Tibial artery (tissue), 4 donors: Measurements from ENCODE around the gene COL20A1.

ENCODE experiments used
- DNase-seq, 2 donors: peaks; one replicate each; pipeline ENCODE4 v3.0.0-alpha.2; 2019
- H3K27ac ChIP-seq, 2 donors: fragments of 200-600 bp; sonication (generic) in 1 of 2; 1 replicate in 1 of 2; 2 replicates in 1 of 2; pipeline ENCODE4 v1.5.1; 2018 to 2019; ENCODE audit warnings: mild to moderate bottlenecking in 1 of 2
- H3K27me3 ChIP-seq, 2 donors: fragments of 200-600 bp; sonication (generic) in 1 of 2; one replicate each; pipeline versions ENCODE4 v1.5.1 to v1.6.0; 2016 to 2019
- H3K36me3 ChIP-seq, 3 donors: fragments of 200-600 bp; sonication (generic) in 2 of 3; one replicate each; pipeline ENCODE4 v1.5.1; 2016 to 2019; ENCODE audit warnings: mild to moderate bottlenecking in 2 of 3
- H3K4me1 ChIP-seq, 4 donors: fragments of 200-600 bp; sonication (generic) in 2 of 4; 1 replicate in 3 of 4; 2 replicates in 1 of 4; pipeline ENCODE4 v1.5.1; 2016 to 2019
- H3K4me3 ChIP-seq, 2 donors: fragments of 200-600 bp; sonication (generic) in 1 of 2; 1 replicate in 1 of 2; 2 replicates in 1 of 2; pipeline ENCODE4 v1.5.1; 2018 to 2019; ENCODE audit warnings: mild to moderate bottlenecking in 2 of 2
- H3K9me3 ChIP-seq, 3 donors: fragments of 200-600 bp; sonication (generic) in 1 of 3; one replicate each; pipeline ENCODE4 v1.5.1; 2016 to 2019
- intact Hi-C: fragments of 100-400 bp; cut with DNase I; formaldehyde crosslinking; loops from one replicate; pipeline ENCODE4 v1.15.0; 2023; ENCODE audit warnings: low total_unique reads
- TF ChIP-seq, protein P1 (sequence below), 2 experiments: fragments of 200-600 bp in 1 of 2; fragments of 450-650 bp in 1 of 2; IDR thresholded peaks; one replicate each; pipeline ENCODE4 v1.5.1; 2017 to 2019; ENCODE audit warnings: antibody characterized with exemption in 2 of 2, mild to moderate bottlenecking in 1 of 2, moderate library complexity in 1 of 2

COL20A1 gene

DNA sequence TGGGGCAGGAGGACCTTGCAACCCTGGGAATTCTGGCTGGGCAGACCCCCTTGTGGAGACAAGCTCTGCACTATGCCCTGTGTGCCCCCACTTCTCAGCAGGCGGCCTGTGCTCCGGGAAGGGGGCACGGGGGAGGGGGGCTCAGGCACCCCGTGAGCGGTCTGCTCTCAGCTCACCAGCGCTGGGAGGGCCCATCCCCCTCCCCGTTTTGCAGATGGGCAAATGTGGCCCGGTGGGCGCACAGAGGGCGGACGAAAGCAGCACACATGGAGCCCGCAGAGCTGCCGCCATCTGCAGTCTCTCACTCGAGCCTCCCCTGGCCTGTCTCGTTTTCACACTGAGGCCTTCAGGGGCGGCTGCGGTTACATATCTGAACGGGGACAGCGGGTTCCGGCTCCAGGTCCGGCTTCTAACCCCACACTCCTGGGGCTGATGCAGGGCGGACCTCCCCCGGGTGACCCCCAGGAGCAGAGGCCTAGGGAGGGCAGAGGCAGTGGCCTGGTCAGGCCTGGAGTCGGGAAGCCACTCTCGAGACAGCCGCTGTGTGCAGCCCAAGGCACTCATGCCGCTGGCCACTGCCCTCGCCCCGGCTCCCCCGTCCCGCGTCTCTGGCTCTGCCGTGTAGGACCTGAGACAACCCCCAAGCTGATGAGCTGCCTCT, 54.2 kb downstream of the COL20A1 start:
- H3K9me3 ChIP-seq = no peaks in the 10 kb centered on the region
- H3K4me3 ChIP-seq = no peak overlapping the region
- H3K4me1 ChIP-seq = peaks cover 0 to 18% (median 0%) of the 10 kb centered on the region in 4 donors
- peaks cover 0 to 72% of the 10 kb centered on the region in 2 donors for H3K27me3 ChIP-seq
- DNase-seq = no peak
- no peak overlapping the region for H3K27ac ChIP-seq
- intact Hi-C loops = no loop called here
- TF ChIP-seq, protein P1, sequence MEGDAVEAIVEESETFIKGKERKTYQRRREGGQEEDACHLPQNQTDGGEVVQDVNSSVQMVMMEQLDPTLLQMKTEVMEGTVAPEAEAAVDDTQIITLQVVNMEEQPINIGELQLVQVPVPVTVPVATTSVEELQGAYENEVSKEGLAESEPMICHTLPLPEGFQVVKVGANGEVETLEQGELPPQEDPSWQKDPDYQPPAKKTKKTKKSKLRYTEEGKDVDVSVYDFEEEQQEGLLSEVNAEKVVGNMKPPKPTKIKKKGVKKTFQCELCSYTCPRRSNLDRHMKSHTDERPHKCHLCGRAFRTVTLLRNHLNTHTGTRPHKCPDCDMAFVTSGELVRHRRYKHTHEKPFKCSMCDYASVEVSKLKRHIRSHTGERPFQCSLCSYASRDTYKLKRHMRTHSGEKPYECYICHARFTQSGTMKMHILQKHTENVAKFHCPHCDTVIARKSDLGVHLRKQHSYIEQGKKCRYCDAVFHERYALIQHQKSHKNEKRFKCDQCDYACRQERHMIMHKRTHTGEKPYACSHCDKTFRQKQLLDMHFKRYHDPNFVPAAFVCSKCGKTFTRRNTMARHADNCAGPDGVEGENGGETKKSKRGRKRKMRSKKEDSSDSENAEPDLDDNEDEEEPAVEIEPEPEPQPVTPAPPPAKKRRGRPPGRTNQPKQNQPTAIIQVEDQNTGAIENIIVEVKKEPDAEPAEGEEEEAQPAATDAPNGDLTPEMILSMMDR (IDR thresholded peaks at IDR 0.05) = no peak
- no peaks in the 10 kb centered on the region for H3K36me3 ChIP-seq

DNA sequence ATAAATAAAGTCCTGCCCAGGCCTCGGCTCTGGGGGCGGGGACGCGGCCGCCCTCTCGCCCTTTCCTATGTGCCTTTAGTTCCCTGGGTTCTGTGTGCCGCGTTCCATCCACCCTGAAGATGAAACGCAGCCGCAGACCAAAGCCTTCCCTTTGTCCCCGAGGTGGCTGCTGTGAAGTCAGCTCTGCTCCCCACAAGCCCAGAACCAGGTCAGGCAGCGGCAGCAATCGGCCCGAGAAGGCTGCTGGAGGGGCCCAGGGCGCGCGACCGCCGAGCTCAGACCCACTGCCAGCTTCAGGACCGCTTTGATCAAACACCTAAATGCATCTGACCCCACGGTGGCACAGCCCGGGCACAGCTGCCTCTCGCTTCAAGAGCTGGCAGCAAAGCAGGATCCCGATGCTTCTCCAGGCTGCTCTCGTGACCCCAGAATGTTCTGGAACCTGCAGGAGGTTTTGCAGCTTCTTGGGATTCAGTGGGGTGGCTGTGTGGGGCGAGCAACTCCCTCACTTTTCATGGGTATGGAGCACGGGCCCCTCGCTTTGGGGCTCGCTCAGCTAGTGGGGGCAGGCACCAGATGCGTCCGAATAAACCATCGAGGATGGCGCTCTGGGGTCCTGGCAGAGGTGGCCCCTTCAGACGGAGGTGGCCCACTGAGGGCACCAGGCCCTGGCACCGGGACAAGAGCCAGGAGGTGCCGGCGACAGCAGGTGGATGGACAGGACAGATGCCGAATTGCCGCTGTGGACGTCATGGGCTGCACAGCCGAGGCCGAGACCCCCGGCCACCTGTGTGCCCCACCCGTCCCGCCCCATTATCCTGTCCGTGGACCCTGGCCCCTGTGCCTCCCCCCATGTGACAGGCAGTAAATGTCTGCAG, 55.2 kb downstream of the COL20A1 start:
- peaks cover 0 to 27% (median 0%) of the 10 kb centered on the region in 4 donors for H3K4me1 ChIP-seq
- TF ChIP-seq, protein P1 (IDR thresholded peaks at IDR 0.05) = no peak
- H3K4me3 ChIP-seq = no peak overlapping the region
- intact Hi-C loops = no loop called here
- H3K27ac ChIP-seq = no peak overlapping the region
- no peaks in the 10 kb centered on the region for H3K9me3 ChIP-seq
- no peak for DNase-seq
- peaks cover 0 to 69% of the 10 kb centered on the region in 2 donors for H3K27me3 ChIP-seq
- no peaks in the 10 kb centered on the region for H3K36me3 ChIP-seq

DNA sequence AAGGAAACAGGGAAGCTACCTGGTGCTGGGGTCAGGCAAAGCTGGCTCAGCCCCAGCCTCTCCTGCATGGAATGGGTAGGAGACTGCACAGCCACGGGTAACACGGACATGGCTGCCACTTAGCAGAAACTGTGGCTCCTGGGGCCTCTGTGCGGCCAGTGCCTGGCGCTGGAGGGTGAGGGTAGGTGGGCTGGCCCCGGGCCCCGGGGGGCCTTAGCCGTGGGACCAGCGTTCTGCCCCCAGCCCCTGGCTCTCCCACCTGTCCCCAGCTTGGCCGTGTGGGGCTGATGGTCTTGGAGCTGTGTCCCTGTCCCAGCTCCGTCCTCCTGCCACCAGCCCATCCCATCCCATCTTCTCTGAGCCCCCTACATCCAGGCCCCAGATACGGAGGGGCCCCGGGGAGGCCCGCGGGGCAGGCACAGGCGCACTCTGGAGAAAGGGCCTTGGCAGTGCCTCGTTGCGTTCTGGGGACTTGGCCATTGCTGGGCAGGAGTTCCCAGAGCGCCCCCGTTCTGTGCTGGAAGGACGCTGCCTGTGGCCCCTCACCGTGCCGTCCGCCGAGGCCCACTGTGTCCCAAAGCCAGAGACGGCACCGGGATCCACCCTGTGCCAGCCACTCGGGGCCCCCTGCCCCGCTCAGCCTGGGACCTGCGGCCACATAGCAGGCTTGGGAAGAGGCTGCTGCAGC, 56.0 kb downstream of the COL20A1 start:
- H3K27me3 ChIP-seq = peaks cover 0 to 64% of the 10 kb centered on the region in 2 donors

DNA sequence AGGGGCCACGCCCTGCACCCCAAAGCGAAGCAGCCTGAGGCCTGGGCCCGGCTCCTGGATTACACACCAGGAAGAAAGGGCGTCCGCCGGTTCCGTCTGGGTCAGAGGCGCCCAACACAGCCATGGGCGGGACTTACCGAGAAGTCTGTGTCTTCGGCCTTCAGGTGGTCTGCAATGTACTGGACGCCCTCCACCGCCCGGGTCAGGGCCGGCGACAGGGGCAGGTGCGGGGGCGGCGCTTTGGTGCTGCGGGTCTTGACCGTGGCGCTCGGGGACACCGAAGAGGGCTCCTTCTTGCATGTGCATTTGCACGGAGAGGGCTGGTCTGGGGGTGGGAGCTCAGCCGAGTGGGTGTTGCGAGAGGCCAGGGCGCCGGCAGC, 56.5 kb downstream of the COL20A1 start:
- H3K4me1 ChIP-seq = peaks cover 0 to 26% (median 0%) of the 10 kb centered on the region in 4 donors
- TF ChIP-seq, protein P1 (IDR thresholded peaks at IDR 0.05) = no peak
- DNase-seq = no peak
- no peaks in the 10 kb centered on the region for H3K36me3 ChIP-seq
- no peak overlapping the region for H3K27ac ChIP-seq
- H3K4me3 ChIP-seq = no peak overlapping the region
- no peaks in the 10 kb centered on the region for H3K9me3 ChIP-seq
- intact Hi-C loops = no loop called here
- H3K27me3 ChIP-seq = peaks cover 0 to 63% of the 10 kb centered on the region in 2 donors

More for the DNA sequence above, 56.0 kb downstream of the COL20A1 start:
- Histone ChIP-seq H3K36me3 (no peaks in the 10 kb centered on the region), H3K4me1 (peaks cover 0 to 27% (median 0%) of the 10 kb centered on the region in 4 donors), H3K9me3 (no peaks in the 10 kb centered on the region), H3K4me3 (no peak overlapping the region), H3K27ac (no peak overlapping the region)
- intact Hi-C loops = no loop called here
- no peak for DNase-seq
- TF ChIP-seq, protein P1 (IDR thresholded peaks at IDR 0.05) = no peak

DNA sequence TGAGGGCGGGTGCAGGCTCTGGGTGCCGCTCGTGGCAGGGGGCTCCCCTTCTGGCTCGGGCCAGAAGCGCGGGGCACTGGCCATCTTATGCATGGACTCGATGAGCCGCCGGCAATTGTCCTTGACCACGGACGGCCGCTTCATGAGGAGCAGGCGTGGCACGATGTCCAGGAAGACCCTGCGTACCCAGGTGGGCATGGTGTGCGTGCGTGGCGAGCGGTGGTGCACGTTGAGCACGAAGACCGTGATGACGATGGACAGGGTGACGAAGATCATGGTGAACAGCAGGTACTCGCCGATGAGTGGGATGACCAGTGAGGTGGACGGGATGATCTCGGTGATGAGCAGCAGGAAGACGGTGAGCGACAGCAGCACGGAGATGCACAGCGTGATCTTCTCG, 57.2 kb downstream of the COL20A1 start:
- TF ChIP-seq, protein P1 (IDR thresholded peaks at IDR 0.05) = no peak
- H3K27ac ChIP-seq = no peak overlapping the region
- H3K9me3 ChIP-seq = no peaks in the 10 kb centered on the region
- no peak overlapping the region for H3K4me3 ChIP-seq
- H3K27me3 ChIP-seq = peaks cover 0 to 63% of the 10 kb centered on the region in 2 donors
- H3K36me3 ChIP-seq = no peaks in the 10 kb centered on the region
- peaks cover 0 to 20% (median 0%) of the 10 kb centered on the region in 4 donors for H3K4me1 ChIP-seq
- no peak for DNase-seq
- intact Hi-C loops = no loop called here
